Tibial artery (tissue), 4 donors: ENCODE results near the gene RCAN2.

Source experiments
- DNase-seq, 2 donors: peaks; one replicate each; pipeline ENCODE4 v3.0.0-alpha.2; 2019
- H3K27ac ChIP-seq, 2 donors: fragments of 200-600 bp; sonication (generic) in 1 of 2; 1 replicate in 1 of 2; 2 replicates in 1 of 2; pipeline ENCODE4 v1.5.1; 2018 to 2019; ENCODE audit warnings: mild to moderate bottlenecking in 1 of 2
- H3K27me3 ChIP-seq, 2 donors: fragments of 200-600 bp; sonication (generic) in 1 of 2; one replicate each; pipeline versions ENCODE4 v1.5.1 to v1.6.0; 2016 to 2019
- H3K36me3 ChIP-seq, 3 donors: fragments of 200-600 bp; sonication (generic) in 2 of 3; one replicate each; pipeline ENCODE4 v1.5.1; 2016 to 2019; ENCODE audit warnings: mild to moderate bottlenecking in 2 of 3
- H3K4me1 ChIP-seq, 4 donors: fragments of 200-600 bp; sonication (generic) in 2 of 4; 1 replicate in 3 of 4; 2 replicates in 1 of 4; pipeline ENCODE4 v1.5.1; 2016 to 2019
- H3K4me3 ChIP-seq, 2 donors: fragments of 200-600 bp; sonication (generic) in 1 of 2; 1 replicate in 1 of 2; 2 replicates in 1 of 2; pipeline ENCODE4 v1.5.1; 2018 to 2019; ENCODE audit warnings: mild to moderate bottlenecking in 2 of 2
- H3K9me3 ChIP-seq, 3 donors: fragments of 200-600 bp; sonication (generic) in 1 of 3; one replicate each; pipeline ENCODE4 v1.5.1; 2016 to 2019
- intact Hi-C: fragments of 100-400 bp; cut with DNase I; formaldehyde crosslinking; loops from one replicate; pipeline ENCODE4 v1.15.0; 2023; ENCODE audit warnings: low total_unique reads
- TF ChIP-seq, protein P1 (sequence below), 2 experiments: fragments of 200-600 bp in 1 of 2; fragments of 450-650 bp in 1 of 2; IDR thresholded peaks; one replicate each; pipeline ENCODE4 v1.5.1; 2017 to 2019; ENCODE audit warnings: antibody characterized with exemption in 2 of 2, mild to moderate bottlenecking in 1 of 2, moderate library complexity in 1 of 2

RCAN2 gene

DNA sequence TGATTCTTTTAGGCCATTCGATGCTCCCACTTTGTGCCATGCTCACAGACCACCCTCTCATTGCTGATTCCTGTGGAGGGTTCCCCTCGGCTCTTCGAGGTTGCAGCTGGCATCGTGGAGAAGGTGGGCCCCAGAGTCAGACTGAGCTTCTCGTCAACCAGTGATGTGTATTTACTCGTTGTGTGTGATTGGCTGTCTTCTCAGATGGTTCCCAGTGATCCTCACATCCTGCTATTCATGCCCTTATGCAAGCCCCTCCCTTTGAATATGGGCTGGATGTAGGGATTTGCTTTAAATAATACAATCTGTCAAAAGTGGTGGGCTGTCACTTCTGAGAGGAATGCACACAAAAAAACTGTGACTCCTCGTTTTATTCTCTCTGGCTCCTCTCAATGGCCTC is 220.9 kb downstream of the RCAN2 start:
- no peak overlapping the region for H3K27ac ChIP-seq
- intact Hi-C loops: no loop called here
- H3K4me1 ChIP-seq: peaks cover 0 to 28% (median 6%) of the 10 kb centered on the region in 4 donors
- no peaks in the 10 kb centered on the region for H3K27me3 ChIP-seq
- H3K4me3 ChIP-seq: no peak overlapping the region
- DNase-seq: no peak
- H3K9me3 ChIP-seq: no peaks in the 10 kb centered on the region
- TF ChIP-seq, protein P1, sequence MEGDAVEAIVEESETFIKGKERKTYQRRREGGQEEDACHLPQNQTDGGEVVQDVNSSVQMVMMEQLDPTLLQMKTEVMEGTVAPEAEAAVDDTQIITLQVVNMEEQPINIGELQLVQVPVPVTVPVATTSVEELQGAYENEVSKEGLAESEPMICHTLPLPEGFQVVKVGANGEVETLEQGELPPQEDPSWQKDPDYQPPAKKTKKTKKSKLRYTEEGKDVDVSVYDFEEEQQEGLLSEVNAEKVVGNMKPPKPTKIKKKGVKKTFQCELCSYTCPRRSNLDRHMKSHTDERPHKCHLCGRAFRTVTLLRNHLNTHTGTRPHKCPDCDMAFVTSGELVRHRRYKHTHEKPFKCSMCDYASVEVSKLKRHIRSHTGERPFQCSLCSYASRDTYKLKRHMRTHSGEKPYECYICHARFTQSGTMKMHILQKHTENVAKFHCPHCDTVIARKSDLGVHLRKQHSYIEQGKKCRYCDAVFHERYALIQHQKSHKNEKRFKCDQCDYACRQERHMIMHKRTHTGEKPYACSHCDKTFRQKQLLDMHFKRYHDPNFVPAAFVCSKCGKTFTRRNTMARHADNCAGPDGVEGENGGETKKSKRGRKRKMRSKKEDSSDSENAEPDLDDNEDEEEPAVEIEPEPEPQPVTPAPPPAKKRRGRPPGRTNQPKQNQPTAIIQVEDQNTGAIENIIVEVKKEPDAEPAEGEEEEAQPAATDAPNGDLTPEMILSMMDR (IDR thresholded peaks at IDR 0.05): no peak
- no peaks in the 10 kb centered on the region for H3K36me3 ChIP-seq

DNA sequence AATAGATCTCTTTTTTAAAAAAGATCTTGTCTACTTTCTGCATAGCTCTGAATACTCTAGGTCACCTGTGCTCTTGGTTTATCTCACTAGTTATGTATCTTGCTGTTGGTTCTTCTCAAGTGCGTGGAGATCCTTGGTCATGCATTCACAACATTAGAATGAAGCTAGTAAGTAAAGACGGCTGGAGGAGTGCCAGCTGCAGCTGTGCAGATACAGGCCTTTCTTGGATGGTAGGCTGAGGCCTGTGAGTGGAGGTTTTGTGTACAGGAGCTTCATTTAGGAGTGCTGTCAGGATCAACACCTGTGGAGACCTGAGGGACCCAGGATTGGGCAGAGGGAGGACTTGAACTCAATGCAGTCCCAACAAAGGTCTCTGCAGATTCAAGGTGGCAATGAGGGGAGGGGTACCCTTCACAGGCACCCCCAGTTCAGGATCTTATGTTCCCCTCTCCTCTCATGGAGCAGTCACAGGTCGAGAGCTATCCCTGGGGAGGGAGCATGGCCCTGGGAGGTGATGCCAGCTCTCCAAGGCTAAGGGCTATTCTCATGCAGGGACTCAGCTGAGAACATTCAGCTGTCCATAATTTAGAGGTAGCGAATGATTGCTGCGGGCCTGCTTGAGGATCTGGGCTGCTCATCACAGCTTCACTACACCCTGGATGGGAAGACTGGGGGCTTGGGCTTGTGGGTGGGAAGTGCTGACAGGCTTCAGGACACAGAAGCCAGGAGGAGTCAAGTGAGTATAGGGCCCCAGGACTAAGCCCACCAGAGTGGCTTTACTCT is 221.6 kb downstream of the RCAN2 start:
- intact Hi-C loops: no loop called here
- H3K4me1 ChIP-seq: peaks cover 0 to 27% (median 8%) of the 10 kb centered on the region in 4 donors
- H3K9me3 ChIP-seq: no peaks in the 10 kb centered on the region
- H3K36me3 ChIP-seq: no peaks in the 10 kb centered on the region
- no peaks in the 10 kb centered on the region for H3K27me3 ChIP-seq
- H3K4me3 ChIP-seq: no peak overlapping the region
- DNase-seq: peak in 1 of 2 donors; percentile 22
- no peak overlapping the region for H3K27ac ChIP-seq
- TF ChIP-seq, protein P1 (IDR thresholded peaks at IDR 0.05): no peak

DNA sequence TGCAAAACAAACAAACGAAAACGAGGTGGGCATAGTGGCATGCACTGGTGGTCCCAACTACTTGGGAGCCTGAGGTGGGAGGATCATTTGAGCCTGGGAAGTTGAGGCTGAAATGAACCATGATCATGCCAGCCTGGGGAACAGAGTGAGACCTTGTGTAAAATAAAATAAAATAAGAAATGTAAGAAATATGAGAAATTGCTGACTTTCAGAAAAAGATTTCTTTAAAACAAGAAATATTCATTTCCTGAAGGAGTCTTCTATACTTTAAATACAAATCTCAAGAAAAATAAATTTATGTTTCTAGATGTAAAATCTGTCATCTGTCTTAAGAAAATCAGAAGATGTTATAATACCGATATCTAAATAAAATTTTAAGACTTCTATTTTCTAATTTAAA is 223.7 kb downstream of the RCAN2 start:
- TF ChIP-seq, protein P1 (IDR thresholded peaks at IDR 0.05): no peak
- H3K27me3 ChIP-seq: no peaks in the 10 kb centered on the region
- H3K36me3 ChIP-seq: no peaks in the 10 kb centered on the region
- H3K9me3 ChIP-seq: no peaks in the 10 kb centered on the region
- no peak overlapping the region for H3K27ac ChIP-seq
- intact Hi-C loops: no loop called here
- no peak overlapping the region for H3K4me3 ChIP-seq
- DNase-seq: no peak
- H3K4me1 ChIP-seq: peaks cover 0 to 34% (median 9%) of the 10 kb centered on the region in 4 donors

DNA sequence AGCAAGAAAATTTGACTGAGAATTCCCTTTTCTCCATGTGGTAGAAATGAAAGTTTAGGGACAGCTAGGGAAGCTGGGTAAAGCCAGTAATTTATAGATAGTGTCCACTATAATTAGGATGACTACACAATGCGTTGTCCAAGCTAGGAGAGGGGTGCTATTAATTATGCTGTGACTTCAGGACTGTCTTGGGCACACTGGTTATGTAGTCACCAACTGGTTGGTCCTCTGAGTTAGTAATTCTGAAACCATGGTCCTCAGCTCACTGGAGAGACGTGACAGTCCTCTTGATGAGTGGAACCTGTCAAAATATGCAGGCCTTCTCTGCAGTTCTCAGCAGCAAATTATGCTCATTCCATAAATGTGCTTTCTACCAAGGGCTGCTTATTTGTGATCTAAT is 225.9 kb downstream of the RCAN2 start:
- TF ChIP-seq, protein P1 (IDR thresholded peaks at IDR 0.05): no peak
- Histone ChIP-seq H3K4me1 (peaks cover 0 to 44% (median 9%) of the 10 kb centered on the region in 4 donors), H3K9me3 (no peaks in the 10 kb centered on the region), H3K27ac (no peak overlapping the region), H3K4me3 (no peak overlapping the region), H3K36me3 (no peaks in the 10 kb centered on the region), H3K27me3 (no peaks in the 10 kb centered on the region)
- no peak for DNase-seq
- intact Hi-C loops: no loop called here

DNA sequence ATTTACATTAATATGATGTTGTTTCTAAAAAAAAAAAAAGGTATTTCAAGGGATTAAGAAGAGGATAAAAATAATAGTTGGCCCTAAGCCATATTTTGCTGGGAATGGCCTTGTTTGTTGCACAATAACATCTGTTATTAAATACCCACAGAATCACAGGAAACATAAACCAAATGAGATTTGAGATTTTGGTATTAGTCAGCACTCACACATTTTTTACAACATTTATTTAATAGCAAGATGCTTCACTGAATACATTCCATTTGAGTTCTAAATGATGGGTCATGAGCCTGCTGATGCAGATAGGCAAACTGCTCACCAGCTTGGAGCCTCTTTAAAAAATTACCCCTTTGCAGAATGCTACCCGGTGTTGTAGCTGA is 227.6 kb downstream of the RCAN2 start:
- Histone ChIP-seq H3K27me3 (no peaks in the 10 kb centered on the region), H3K4me3 (no peak overlapping the region), H3K9me3 (no peaks in the 10 kb centered on the region), H3K27ac (no peak overlapping the region), H3K4me1 (peaks cover 0 to 55% (median 7%) of the 10 kb centered on the region in 4 donors), H3K36me3 (no peaks in the 10 kb centered on the region)
- no peak for DNase-seq
- intact Hi-C loops: no loop called here
- TF ChIP-seq, protein P1 (IDR thresholded peaks at IDR 0.05): no peak
